HCT116 (cell line): ENCODE results near the gene TMEM140. TPM values are rescaled to one million over a fixed set of nuclear protein-coding genes. Genes with fewer than 3 reads are reported as not detected.

ENCODE experiments used
- ATAC-seq: fragments of 200-7000 bp; cut with Tn5 transposase; 2 replicates; pipeline ENCODE4 v1.9.1; 2020; ENCODE audit warnings: mild to moderate bottlenecking, moderate library complexity
- BruUV-seq: library from RNA; stranded (reverse); fragments of 400-500 nt; replicated peaks from 2 replicates; lab custom pipeline; 2021; lab: Mats Ljungman, UMichigan
- CTCF ChIA-PET: fragments of 300-600 bp; sonication (Branson Sonifier 250); formaldehyde crosslinking; loops from one replicate; lab custom pipeline; 2021; ENCODE audit warnings: antibody characterized with exemption; lab: Charles Lee
- POLR2A ChIA-PET: fragments of 300-600, 350-600 bp; sonication (Branson Sonifier 250); formaldehyde crosslinking; loops from one replicate; lab custom pipeline; 2021; ENCODE audit warnings: antibody characterized with exemption; lab: Charles Lee
- RAD21 ChIA-PET, 2 experiments: fragments of 300-600 bp; sonication (Branson Sonifier 250); formaldehyde crosslinking; loops; one replicate each; lab custom pipeline; 2023; ENCODE audit warnings: low total read pairs in 2 of 2; ENCODE audit not compliant: uncharacterized antibody in 2 of 2, unreplicated experiment in 2 of 2, low non-redundant PET in 1 of 2; lab: Charles Lee
- DNase-seq: peaks from one replicate; pipeline ENCODE4 v3.0.0-alpha.2; 2010; ENCODE audit warnings: low read depth, low spot score
- H2AFZ ChIP-seq: fragments of 200-600 bp; shearing (Covaris generic), sonication (generic); 2 replicates; pipeline ENCODE4 v1.6.1; 2017; ENCODE audit warnings: low read depth, mixed run types, mixed read lengths, antibody characterized with exemption, low read length; ENCODE audit not compliant: poor library complexity, severe bottlenecking
- H3K27ac ChIP-seq: 2 replicates; pipeline ENCODE4 v1.5.1; 2012; ENCODE audit warnings: low read depth, low read length
- H3K27me3 ChIP-seq: fragments of 200-600 bp; sonication (generic); 2 replicates; pipeline ENCODE4 v1.6.1; 2016; ENCODE audit warnings: mixed run types, low read length, mixed read lengths; ENCODE audit not compliant: insufficient read depth
- H3K36me3 ChIP-seq, 2 experiments: fragments of 200-500 bp in 1 of 2; fragments of 200-600 bp in 1 of 2; sonication (Bioruptor generic) in 1 of 2; sonication (generic) in 1 of 2; 2 replicates each; pipeline versions ENCODE4 v1.5.1 to v1.6.1; 2014 to 2016; ENCODE audit warnings: low read length in 2 of 2, inconsistent platforms in 1 of 2, mixed read lengths in 1 of 2, mixed run types in 1 of 2; ENCODE audit not compliant: insufficient read depth in 2 of 2, control insufficient read depth in 1 of 2
- H3K4me1 ChIP-seq, 2 experiments: fragments of 200-600 bp in 1 of 2; sonication (generic) in 1 of 2; 2 replicates each; pipeline versions ENCODE4 v1.5.1 to v1.6.1; 2012 to 2017; ENCODE audit warnings: low read length in 2 of 2, inconsistent platforms in 1 of 2, mild to moderate bottlenecking in 1 of 2, mixed read lengths in 1 of 2, mixed run types in 1 of 2, moderate library complexity in 1 of 2; ENCODE audit not compliant: insufficient read depth in 2 of 2, control insufficient read depth in 1 of 2
- H3K4me2 ChIP-seq: fragments of 200-600 bp; sonication (generic); 2 replicates; pipeline ENCODE4 v1.6.1; 2017; ENCODE audit warnings: mixed run types, low read length, mixed read lengths
- H3K4me3 ChIP-seq, 2 experiments: fragments of 200-600 bp in 1 of 2; sonication (generic) in 1 of 2; replicated peaks in 1 of 2; 2 replicates each; pipeline ENCODE4 v1.5.1; 2011 to 2016; ENCODE audit warnings: low read length in 2 of 2, control low read depth in 1 of 2, low read depth in 1 of 2, mild to moderate bottlenecking in 1 of 2, mixed read lengths in 1 of 2, mixed run types in 1 of 2
- H3K79me2 ChIP-seq: fragments of 200-600 bp; sonication (generic); 2 replicates; pipeline ENCODE4 v1.6.1; 2017; ENCODE audit warnings: mild to moderate bottlenecking, mixed run types, low read length, moderate library complexity, mixed read lengths; ENCODE audit not compliant: insufficient read depth
- H3K9ac ChIP-seq: fragments of 200-600 bp; sonication (generic); 2 replicates; pipeline ENCODE4 v1.6.1; 2016; ENCODE audit warnings: low read length, mixed read lengths
- H3K9me2 ChIP-seq: fragments of 200-600 bp; sonication (generic), shearing (Covaris generic); 2 replicates; pipeline ENCODE4 v1.6.1; 2017; ENCODE audit warnings: mixed run types, mild to moderate bottlenecking, moderate library complexity; ENCODE audit not compliant: insufficient read depth
- H3K9me3 ChIP-seq, 2 experiments: fragments of 200-500 bp in 1 of 2; fragments of 200-600 bp in 1 of 2; sonication (Bioruptor generic) in 1 of 2; sonication (generic) in 1 of 2; 2 replicates each; pipeline ENCODE4 v1.6.1; 2014 to 2017; ENCODE audit warnings: low read length in 2 of 2, mixed read lengths in 2 of 2, inconsistent platforms in 1 of 2, low read depth in 1 of 2, mild to moderate bottlenecking in 1 of 2, mixed run types in 1 of 2, moderate library complexity in 1 of 2; ENCODE audit not compliant: control insufficient read depth in 1 of 2, insufficient read depth in 1 of 2
- H4K20me1 ChIP-seq: fragments of 200-600 bp; sonication (generic), shearing (Covaris generic); 2 replicates; pipeline ENCODE4 v1.6.1; 2017; ENCODE audit warnings: mixed run types, mild to moderate bottlenecking, moderate library complexity; ENCODE audit not compliant: insufficient read depth
- CBX3 ChIP-seq: IDR thresholded peaks from 2 replicates; pipeline ENCODE4 v1.6.1; 2012; ENCODE audit warnings: low read depth
- CEBPB ChIP-seq: IDR thresholded peaks from 2 replicates; pipeline ENCODE4 v1.6.1; 2012; ENCODE audit warnings: low read depth
- CTCF ChIP-seq, 3 experiments: fragments of 200-600 bp in 1 of 3; sonication (generic) in 1 of 3; IDR thresholded peaks in 2 of 3; conservative IDR thresholded peaks in 1 of 3; 2 replicates each; pipeline ENCODE4 v1.5.1; 2012 to 2017; ENCODE audit warnings: low read depth in 2 of 3, low read length in 2 of 3, antibody characterized with exemption in 1 of 3, borderline replicate concordance in 1 of 3, control low read depth in 1 of 3, mild to moderate bottlenecking in 1 of 3, mixed read lengths in 1 of 3, mixed run types in 1 of 3, moderate library complexity in 1 of 3; ENCODE audit not compliant: insufficient read depth in 1 of 3
- EGR1 ChIP-seq: IDR thresholded peaks from 2 replicates; pipeline ENCODE4 v1.6.1; 2012; ENCODE audit warnings: low read depth
- ELF1 ChIP-seq: IDR thresholded peaks from 2 replicates; pipeline ENCODE4 v1.6.1; 2012; ENCODE audit warnings: low read depth, borderline replicate concordance
- EZH2 ChIP-seq: fragments of 200-600 bp; sonication (generic); IDR thresholded peaks from 2 replicates; pipeline ENCODE4 v1.6.1; 2017; ENCODE audit warnings: antibody characterized with exemption, mixed run types
- EZH2phosphoT487 ChIP-seq: fragments of 200-600 bp; IDR thresholded peaks from 2 replicates; pipeline ENCODE4 v1.6.1; 2018; ENCODE audit warnings: antibody characterized with exemption, borderline replicate concordance
- FOSL1 ChIP-seq: IDR thresholded peaks from 2 replicates; pipeline ENCODE4 v1.6.1; 2012; ENCODE audit warnings: low read depth
- POLR2AphosphoS5 ChIP-seq: IDR thresholded peaks from 2 replicates; pipeline ENCODE4 v1.6.1; 2011; ENCODE audit warnings: mild to moderate bottlenecking, low read depth, low read length, moderate library complexity
- RAD21 ChIP-seq: IDR thresholded peaks from 2 replicates; pipeline ENCODE4 v1.6.1; 2012; ENCODE audit warnings: low read depth, mild to moderate bottlenecking
- SP1 ChIP-seq: IDR thresholded peaks from 2 replicates; pipeline ENCODE4 v1.6.1; 2012; ENCODE audit warnings: low read depth
- TCF7L2 ChIP-seq: IDR thresholded peaks from 2 replicates; pipeline ENCODE4 v1.7.0; 2011; ENCODE audit warnings: borderline replicate concordance, inconsistent platforms; ENCODE audit not compliant: insufficient read depth, insufficient read length; ENCODE audit errors: extremely low read depth
- YY1 ChIP-seq: IDR thresholded peaks from 2 replicates; pipeline ENCODE4 v1.6.1; 2011; ENCODE audit warnings: low read length, low read depth, moderate library complexity, mild to moderate bottlenecking; ENCODE audit not compliant: insufficient replicate concordance; ENCODE audit errors: extremely low read depth
- ZBTB33 ChIP-seq: IDR thresholded peaks from 2 replicates; pipeline ENCODE4 v1.6.1; 2011; ENCODE audit warnings: mild to moderate bottlenecking, low read length, moderate library complexity; ENCODE audit not compliant: insufficient replicate concordance; ENCODE audit errors: extremely low read depth
- ZNF274 ChIP-seq: fragments of 200-500 bp; sonication (Bioruptor generic); IDR thresholded peaks from 2 replicates; pipeline ENCODE4 v1.6.1; 2014; ENCODE audit warnings: mild to moderate bottlenecking, low read depth, low read length, inconsistent platforms
- intact Hi-C: fragments of 100-400 bp; cut with micrococcal nuclease; formaldehyde crosslinking; loops from 2 replicates; pipeline ENCODE4 v1.10.0; 2022
- total RNA-seq: library from RNA; stranded (reverse); gene quantifications from one replicate; pipeline ENCODE4 v1.2.1, GENCODE V29; 2021; ENCODE audit not compliant: unreplicated experiment
- TF ChIP-seq, protein P1 (sequence below): IDR thresholded peaks from 2 replicates; pipeline ENCODE4 v1.6.1; 2012
- TF ChIP-seq, protein P2 (sequence below): IDR thresholded peaks from 2 replicates; pipeline ENCODE4 v1.6.1; 2012; ENCODE audit warnings: low read depth

TMEM140 gene
- total RNA-seq, 1 experiment from 2014 or later, result not detected

- no peak overlapping the region for H3K4me3 ChIP-seq
- POLR2A ChIA-PET, result no interaction called here
Observed at GRCh38 chr7:135154734-135155133, 6.9 kb downstream of the TMEM140 start.

More at GRCh38 chr7:135154734-135155133, 6.9 kb downstream of the TMEM140 start:
- no peaks in the 10 kb centered on the region for H3K9me2 ChIP-seq
- ChIA-PET CTCF (no interaction called here), RAD21 (no interaction called here)
- no peak for ATAC-seq
- no TSS peak for BruUV-seq
- no peak for DNase-seq
- H3K9me3 ChIP-seq, result peaks cover 5 to 11% of the 10 kb centered on the region in 2 experiments
- H3K27me3 ChIP-seq, result no peaks in the 10 kb centered on the region
- H4K20me1 ChIP-seq, result no peaks in the 10 kb centered on the region
- TF ChIP-seq SP1 (no peak), CEBPB (no peak), EZH2phosphoT487 (no peak), POLR2AphosphoS5 (no peak), EGR1 (no peak), EZH2 (no peak), ELF1 (no peak), ZBTB33 (no peak), ZNF274 (no peak), FOSL1 (no peak), CBX3 (no peak), RAD21 (no peak), CTCF (IDR thresholded peaks at IDR 0.05 in 2 of 3, conservative IDR thresholded peaks at IDR 0.05 in 1 of 3; ENCODE audit: borderline replicate concordance in 1 of 3, insufficient read depth in 1 of 3, low read depth in 2 of 3, low read length in 2 of 3) (no peak), YY1 (no peak), TCF7L2 (no peak)
- TF ChIP-seq, protein P1, sequence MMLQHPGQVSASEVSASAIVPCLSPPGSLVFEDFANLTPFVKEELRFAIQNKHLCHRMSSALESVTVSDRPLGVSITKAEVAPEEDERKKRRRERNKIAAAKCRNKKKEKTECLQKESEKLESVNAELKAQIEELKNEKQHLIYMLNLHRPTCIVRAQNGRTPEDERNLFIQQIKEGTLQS, result no peak
- TF ChIP-seq, protein P2, sequence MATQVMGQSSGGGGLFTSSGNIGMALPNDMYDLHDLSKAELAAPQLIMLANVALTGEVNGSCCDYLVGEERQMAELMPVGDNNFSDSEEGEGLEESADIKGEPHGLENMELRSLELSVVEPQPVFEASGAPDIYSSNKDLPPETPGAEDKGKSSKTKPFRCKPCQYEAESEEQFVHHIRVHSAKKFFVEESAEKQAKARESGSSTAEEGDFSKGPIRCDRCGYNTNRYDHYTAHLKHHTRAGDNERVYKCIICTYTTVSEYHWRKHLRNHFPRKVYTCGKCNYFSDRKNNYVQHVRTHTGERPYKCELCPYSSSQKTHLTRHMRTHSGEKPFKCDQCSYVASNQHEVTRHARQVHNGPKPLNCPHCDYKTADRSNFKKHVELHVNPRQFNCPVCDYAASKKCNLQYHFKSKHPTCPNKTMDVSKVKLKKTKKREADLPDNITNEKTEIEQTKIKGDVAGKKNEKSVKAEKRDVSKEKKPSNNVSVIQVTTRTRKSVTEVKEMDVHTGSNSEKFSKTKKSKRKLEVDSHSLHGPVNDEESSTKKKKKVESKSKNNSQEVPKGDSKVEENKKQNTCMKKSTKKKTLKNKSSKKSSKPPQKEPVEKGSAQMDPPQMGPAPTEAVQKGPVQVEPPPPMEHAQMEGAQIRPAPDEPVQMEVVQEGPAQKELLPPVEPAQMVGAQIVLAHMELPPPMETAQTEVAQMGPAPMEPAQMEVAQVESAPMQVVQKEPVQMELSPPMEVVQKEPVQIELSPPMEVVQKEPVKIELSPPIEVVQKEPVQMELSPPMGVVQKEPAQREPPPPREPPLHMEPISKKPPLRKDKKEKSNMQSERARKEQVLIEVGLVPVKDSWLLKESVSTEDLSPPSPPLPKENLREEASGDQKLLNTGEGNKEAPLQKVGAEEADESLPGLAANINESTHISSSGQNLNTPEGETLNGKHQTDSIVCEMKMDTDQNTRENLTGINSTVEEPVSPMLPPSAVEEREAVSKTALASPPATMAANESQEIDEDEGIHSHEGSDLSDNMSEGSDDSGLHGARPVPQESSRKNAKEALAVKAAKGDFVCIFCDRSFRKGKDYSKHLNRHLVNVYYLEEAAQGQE, result no peak
- peaks cover 5 to 7% of the 10 kb centered on the region in 2 experiments for H3K4me1 ChIP-seq
- no peak overlapping the region for H2AFZ ChIP-seq
- H3K36me3 ChIP-seq, result no peaks in the 10 kb centered on the region
- H3K9ac ChIP-seq, result no peak overlapping the region
- no peak overlapping the region for H3K4me2 ChIP-seq
- intact Hi-C loops, result no loop called here
- no peak overlapping the region for H3K27ac ChIP-seq
- no peaks in the 10 kb centered on the region for H3K79me2 ChIP-seq
